SK-N-MC (cell line): ENCODE measurements around the gene B9D1.

ENCODE experiments used
- EZH2 ChIP-seq: fragments of 200-600 bp; sonication (generic); IDR thresholded peaks from one replicate; pipeline ENCODE4 v1.6.1; 2017; ENCODE audit warnings: antibody characterized with exemption
- FOXP2 ChIP-seq: optimal IDR thresholded peaks from 2 replicates; pipeline ENCODE3; 2011; ENCODE audit warnings: mild to moderate bottlenecking, moderate library complexity; ENCODE audit not compliant: insufficient read depth; ENCODE audit errors: extremely low read length, control extremely low read depth
- POLR2AphosphoS5 ChIP-seq: IDR thresholded peaks from 2 replicates; pipeline ENCODE4 v1.6.1; 2012; ENCODE audit warnings: mild to moderate bottlenecking, low read depth, low read length, borderline replicate concordance

DNA sequence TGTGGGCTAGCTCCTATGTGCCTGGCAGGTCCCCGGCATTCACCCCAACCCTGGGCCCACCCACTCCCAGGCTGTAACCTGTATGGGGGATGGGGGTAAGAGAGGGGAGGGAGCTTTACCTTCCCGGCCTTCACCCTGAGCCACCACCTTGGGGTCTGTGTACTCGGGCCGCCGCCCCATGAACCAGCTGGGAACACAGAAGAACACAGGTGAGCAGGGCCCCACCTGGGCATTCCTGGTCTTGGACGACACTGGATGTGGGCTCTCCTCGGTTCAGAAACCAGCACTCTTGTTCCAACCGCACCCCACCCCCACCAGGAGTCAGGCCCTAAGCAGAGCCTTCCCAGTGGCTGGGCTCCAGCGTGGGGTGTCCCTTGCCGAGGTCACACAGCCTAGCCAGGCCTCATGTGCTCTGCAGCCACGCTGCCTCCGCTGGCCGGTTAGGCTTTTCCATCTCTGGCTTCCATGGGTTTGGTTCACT is 18.8 kb downstream of the B9D1 start:
- TF ChIP-seq POLR2AphosphoS5 (no peak), EZH2 (no peak), FOXP2 (no peak)
